ENCODE data around the gene GRAP2. TPM values are rescaled to one million over a fixed set of nuclear protein-coding genes. Genes with fewer than 3 reads are reported as not detected.

The GRAP2 gene
- total and polyA plus RNA-seq, 2 of the 8 experiments (the other 6 are each of a cell fraction or from before 2014, with no cell fraction given): 0.08 TPM; not detected in 1

DNA sequence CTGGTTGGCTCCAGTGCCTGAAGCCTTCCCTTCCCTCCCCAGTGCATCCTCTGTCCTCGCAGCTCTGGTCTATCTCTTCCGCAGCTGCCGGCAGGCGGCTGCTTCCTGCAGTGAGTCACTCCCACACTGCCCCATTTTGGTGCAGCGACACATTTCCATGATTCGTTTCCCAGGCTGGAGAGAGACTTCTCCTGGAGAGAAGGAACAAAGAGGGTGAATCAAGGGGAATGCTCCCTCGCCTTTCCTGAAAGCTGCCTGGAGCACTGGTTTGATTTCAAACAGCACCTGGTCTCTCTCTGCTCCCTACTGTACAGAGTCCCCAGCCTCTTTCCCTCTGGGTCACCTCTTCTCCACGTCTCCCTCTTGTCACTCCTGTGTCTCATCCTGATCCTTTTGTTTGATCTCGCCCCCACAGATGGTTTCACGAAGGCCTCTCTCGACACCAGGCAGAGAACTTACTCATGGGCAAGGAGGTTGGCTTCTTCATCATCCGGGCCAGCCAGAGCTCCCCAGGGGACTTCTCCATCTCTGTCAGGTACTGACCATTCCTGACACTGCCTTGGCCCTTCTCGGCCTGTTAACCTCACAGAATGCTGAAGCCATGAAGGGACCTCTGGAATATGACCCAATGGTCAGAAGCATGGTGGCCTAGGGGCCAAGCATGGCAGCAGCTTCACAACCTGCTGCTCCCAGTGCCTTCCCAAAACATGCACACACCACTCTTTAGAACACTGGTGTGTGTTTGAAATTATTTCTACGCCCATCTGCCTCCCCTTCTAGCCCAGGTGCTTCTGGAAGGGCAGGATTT is 59.0 kb downstream of the GRAP2 start, which contains the start of gene TMA7B (continued):
- TF ChIP-seq POLR2AphosphoS5 (IDR thresholded peaks at IDR 0.05; ENCODE audit: low read depth, low read length): no peak

Data from H1 (cell line).